ENCODE measurements around the gene PRPF31. TPM values are rescaled to one million over a fixed set of nuclear protein-coding genes. Genes with fewer than 3 reads are reported as not detected.

Gene PRPF31
- total and polyA plus RNA-seq, 9 of the 15 experiments (the other 6 are each of a cell fraction or from before 2014, with no cell fraction given) = 5.8 to 92.2 (median 69.2) TPM

DNA sequence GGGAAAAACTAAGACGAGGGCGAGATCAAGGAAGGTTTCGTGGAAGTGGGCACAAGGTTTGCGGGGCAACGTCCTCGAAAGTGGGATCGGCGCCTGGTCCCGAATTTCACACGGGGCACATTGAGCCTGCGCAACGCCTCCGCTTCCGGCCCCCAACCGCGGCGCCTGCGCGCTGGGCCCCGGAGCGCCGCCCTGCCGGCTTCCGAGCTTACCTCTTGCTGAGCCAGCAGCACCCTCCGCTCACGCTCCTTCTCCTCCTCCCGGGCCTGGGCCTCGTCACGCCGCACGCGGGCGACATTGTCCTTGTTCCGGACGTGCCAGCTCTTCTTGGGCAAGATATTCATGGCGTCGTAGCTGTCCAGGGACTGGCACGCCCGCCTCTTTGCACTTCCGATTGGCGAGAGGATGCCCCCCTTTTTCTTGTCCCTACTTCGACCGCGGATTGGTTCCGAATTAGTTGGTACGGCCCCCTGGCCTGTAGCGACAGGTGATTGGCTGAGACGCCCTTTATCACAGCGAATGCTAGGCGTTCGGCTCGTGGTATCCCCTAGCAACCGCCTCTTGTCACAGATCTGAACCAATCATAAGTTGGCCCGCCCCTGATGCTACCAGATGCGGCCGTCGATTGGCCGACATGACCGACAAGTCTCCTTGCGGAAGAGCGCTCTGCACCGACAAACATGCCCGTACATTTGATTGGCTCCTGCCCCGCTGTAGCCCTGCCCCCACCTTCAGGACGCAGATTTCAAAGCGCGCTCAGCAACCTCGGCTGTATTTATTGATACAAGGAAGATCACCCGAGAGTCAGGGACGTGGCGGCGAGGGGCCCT is 44.0 kb downstream of the PRPF31 start, which contains the start of gene LENG1 (continued):
- TF ChIP-seq VEZF1 (CRISPR knock-in tag; IDR thresholded peaks at IDR 0.05) = peak; percentile 100
- TF ChIP-seq ZNF224 (CRISPR knock-in tag; IDR thresholded peaks at IDR 0.05) = no peak
- TF ChIP-seq, protein P1, sequence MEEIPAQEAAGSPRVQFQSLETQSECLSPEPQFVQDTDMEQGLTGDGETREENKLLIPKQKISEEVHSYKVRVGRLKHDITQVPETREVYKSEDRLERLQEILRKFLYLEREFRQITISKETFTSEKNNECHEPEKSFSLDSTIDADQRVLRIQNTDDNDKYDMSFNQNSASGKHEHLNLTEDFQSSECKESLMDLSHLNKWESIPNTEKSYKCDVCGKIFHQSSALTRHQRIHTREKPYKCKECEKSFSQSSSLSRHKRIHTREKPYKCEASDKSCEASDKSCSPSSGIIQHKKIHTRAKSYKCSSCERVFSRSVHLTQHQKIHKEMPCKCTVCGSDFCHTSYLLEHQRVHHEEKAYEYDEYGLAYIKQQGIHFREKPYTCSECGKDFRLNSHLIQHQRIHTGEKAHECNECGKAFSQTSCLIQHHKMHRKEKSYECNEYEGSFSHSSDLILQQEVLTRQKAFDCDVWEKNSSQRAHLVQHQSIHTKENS (CRISPR knock-in tag; IDR thresholded peaks at IDR 0.05) = no peak
- TF ChIP-seq ZNF644 (tag; IDR thresholded peaks at IDR 0.05; ENCODE audit: low read depth) = no peak
- TF ChIP-seq ARID1B (IDR thresholded peaks at IDR 0.05) = no peak
- TF ChIP-seq HDGF (IDR thresholded peaks at IDR 0.05) = no peak
- TF ChIP-seq, protein P2, sequence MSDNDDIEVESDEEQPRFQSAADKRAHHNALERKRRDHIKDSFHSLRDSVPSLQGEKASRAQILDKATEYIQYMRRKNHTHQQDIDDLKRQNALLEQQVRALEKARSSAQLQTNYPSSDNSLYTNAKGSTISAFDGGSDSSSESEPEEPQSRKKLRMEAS (CRISPR knock-in tag; IDR thresholded peaks at IDR 0.05) = peak; percentile 71
- TF ChIP-seq PREB (CRISPR knock-in tag; IDR thresholded peaks at IDR 0.05) = no peak
- TF ChIP-seq ZNF696 (CRISPR knock-in tag; conservative IDR thresholded peaks at IDR 0.05) = no peak
- TF ChIP-seq ZSCAN32 (CRISPR knock-in tag; IDR thresholded peaks at IDR 0.05) = no peak
- TF ChIP-seq SETDB1 (IDR thresholded peaks at IDR 0.05; ENCODE audit: low read length) = no peak
- peak; percentile 76 for TF ChIP-seq CREB1 (IDR thresholded peaks at IDR 0.05)
- TF ChIP-seq CREB1 (CRISPR knock-in tag; IDR thresholded peaks at IDR 0.05) = peak; percentile 80
- TF ChIP-seq C11orf30 (IDR thresholded peaks at IDR 0.05; ENCODE audit: low read depth) = peak; percentile 94
- TF ChIP-seq STAG1 (CRISPR knock-in tag; IDR thresholded peaks at IDR 0.05; ENCODE audit: borderline replicate concordance) = no peak
- TF ChIP-seq DLX4 (CRISPR knock-in tag; IDR thresholded peaks at IDR 0.05) = no peak
